Islet of Langerhans (tissue), 1 donor: Measurements from ENCODE around the gene CALD1.
"Not testable (repeated sequence)": the region's sequence is repeated elsewhere in the genome, so short reads cannot be mapped to it uniquely, and the experiment has no call there.

Experiments used
- FAIRE-seq: peaks from one replicate; lab custom pipeline; 2011; peaks lifted over from hg19 to GRCh38; lab: Jason Lieb, UNC

CALD1 gene

GRCh38 chr7:134954197-134955082 lies 175.0 kb downstream of the CALD1 start:
- peak; percentile 97 for FAIRE-seq

DNA sequence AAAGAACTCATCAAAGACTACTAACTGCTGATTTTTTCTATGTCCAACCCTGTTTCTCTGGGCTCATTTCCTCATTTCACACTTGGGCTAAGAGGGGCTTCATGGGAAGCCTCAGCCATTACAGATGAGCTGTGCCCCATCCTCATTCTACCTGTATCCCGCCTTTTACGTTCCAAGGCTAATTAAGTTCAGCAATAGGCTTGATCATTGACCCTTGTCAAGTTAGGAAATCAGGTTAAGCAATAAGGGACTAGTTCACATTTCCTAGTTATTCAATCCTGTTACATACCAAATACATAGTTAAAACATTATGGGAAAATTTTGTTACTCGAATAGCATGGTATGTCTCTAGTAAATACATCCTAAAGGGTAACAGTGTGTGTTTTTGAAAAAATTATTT lies 177.6 kb downstream of the CALD1 start:
- peak; percentile 74 for FAIRE-seq

GRCh38 chr7:134959810-134960209 lies 180.4 kb downstream of the CALD1 start:
- no peak for FAIRE-seq

GRCh38 chr7:134962270-134962780 lies 182.9 kb downstream of the CALD1 start:
- no peak for FAIRE-seq

DNA sequence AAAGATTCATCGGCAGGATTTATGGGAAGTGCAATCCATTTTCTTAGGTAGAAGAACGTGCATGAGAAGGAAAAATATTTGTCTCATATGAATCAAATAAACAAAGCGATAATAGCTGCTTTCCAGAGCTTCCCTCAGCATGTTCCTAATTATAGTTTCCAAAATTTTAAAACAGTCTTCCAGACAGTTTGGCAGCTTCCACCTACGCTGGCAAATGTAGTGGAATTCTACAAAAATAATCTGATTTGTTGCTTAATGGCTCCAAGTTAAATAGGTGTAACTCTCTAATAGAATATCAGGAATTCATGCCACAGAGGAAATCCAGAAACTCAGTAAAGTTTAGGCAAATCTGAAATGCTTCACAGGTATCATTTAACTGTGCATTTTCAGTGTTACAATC lies 183.6 kb downstream of the CALD1 start:
- no peak for FAIRE-seq

GRCh38 chr7:134966691-134967090 lies 187.3 kb downstream of the CALD1 start:
- no peak for FAIRE-seq

GRCh38 chr7:134968110-134968509 lies 188.7 kb downstream of the CALD1 start:
- no peak for FAIRE-seq

DNA sequence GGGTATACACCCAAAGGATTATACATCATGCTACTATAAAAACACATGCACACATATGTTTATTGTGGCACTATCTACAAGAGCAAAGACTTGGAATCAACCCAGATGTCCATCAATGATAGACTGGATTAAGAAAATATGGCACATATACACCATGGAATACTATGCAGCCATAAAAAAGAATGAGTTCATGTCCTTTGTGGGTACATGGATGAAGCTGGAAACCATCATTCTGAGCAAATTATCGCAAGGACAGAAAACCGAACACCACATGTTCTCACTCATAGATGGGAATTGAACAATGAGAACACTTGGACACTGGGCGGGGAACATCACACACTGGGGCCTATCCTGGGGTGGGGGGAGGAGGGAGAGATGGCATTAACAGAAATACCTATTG lies 202.2 kb downstream of the CALD1 start:
- not testable (repeated sequence) for FAIRE-seq

- peak; percentile 38 for FAIRE-seq
Observed at GRCh38 chr7:134985894-134986362, 206.5 kb downstream of the CALD1 start.

GRCh38 chr7:134986363-134987251 lies 207.2 kb downstream of the CALD1 start, which contains the start of gene AGBL3:
Gene AGBL3 (plus strand): TSS chr7:134986508. CDS start chr7:134987934, 1,426 bp downstream.
- FAIRE-seq, result peak; percentile 97

DNA sequence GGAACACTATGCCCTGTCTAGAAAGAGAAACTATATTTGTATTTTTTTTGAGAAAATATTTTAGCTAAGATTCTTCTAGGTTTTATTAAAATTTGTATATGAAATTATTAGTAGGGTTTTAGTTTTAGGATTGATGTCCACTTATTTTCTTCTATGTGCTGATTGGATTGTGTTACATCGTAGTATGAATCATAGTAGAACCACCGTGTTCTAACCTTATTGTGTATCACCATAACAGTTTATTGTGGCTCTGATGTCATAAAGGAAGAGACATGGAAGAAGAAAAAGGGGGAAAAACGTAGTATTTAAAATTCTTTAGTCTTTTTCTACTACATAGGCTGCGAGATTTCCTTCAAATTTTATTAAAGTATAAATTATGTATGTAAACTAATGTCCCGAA lies 208.7 kb downstream of the CALD1 start:
- peak; percentile 51 for FAIRE-seq

DNA sequence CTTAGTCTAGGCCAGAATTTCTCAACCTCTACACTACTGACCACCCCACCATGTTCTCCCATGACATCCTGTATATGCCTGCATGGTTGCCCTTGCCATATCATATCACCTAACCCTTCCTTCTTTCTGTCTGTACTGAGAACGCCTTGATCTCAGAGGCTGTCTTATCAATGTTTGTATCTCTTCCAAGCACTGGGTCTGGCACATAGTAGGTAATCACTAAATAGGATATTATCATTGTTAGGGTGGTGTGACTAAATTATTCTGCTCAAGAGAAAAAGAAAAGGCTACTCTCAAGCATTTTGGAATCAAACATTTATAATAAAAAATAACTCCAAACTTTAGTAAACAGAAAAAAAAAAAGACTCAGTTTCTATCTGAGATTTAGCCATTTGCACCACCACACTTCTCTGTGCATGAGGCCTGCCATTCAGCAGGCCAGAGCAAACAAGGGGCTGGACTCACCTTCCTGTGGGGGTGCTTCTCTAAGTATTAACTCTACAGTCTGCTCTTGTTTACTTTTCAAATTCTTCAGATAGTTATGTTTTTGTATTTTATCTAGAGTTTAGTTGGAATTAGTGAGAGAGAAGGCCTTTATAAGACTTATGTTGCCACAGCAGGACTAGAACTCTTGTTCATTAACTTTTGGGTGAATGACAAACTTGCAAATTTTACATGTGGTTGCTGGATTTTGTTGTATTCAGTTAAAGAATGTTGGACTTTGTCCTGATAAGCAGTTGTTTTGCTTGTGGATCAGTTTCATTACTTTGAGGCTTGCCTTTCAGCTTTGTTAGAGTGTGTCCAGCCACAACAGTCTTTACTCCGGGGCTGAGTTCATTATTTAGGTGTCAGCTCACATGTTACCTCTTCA lies 212.3 kb downstream of the CALD1 start:
- no peak for FAIRE-seq

DNA sequence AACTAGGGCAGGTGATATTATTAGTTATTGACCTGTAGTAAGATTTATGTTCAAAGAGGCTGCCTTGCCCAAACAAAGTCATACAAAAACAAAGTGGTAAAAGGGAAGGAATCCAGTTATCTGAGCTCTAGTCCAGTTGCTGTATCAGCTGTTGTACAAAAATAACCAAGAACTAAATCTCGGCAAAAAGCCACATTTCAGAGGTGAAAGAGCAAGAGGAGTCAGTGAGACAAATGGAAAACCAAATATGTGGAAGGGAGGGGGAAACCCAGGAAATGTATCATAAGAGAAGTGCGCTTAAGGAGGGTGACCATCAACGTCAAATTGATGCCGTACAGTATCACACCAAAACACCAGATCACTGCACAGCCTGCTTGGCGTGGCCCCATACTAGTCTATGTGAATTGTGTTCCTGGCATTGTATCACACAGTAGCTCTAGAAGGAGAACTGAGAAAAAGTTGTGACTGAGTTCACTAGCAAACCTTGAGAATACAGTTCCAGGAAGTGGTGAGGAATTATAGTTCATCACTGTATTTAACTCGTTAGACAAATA lies 213.3 kb downstream of the CALD1 start:
- peak; percentile 45 for FAIRE-seq

GRCh38 chr7:134993877-134994456 lies 214.5 kb downstream of the CALD1 start:
- no peak for FAIRE-seq

DNA sequence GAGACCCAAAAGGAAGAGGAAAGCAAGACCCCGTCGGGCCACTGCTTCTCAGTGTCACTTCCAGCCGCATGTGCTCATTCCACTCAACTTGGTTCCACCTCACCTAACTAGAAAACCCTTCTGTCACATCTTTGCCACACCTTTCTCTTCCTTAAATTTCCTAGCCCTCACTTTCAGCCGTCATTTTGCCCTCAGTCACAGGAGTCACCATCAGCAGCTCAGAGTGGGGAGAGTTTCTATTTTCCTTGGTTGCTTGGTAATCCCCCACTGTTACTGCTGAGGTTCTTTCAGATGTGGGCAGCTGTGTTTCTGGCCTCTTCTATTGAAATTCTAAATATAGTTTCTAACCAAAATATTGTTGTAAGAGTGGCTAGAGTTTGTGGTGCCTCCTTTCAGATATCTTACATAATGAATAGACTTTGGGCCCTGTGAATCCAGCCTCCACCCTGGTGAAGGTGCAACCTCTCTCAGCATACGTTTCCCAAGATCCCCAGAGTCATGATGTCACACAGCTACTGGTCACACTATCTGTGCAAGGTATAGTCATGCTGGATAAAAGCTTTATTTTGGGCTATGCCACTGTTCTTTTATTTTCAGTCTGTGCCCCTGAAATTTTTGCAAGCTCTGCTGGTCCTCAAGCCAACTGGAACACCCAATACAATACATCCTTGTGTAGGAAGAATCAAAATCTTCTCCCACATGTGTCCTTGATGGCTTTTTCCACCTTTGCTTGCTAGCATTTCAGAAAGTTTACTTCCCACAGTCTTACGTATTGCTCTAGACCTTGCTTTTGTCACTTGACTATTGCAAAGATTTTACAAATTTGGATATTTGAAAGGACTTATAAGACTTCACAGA lies 216.0 kb downstream of the CALD1 start:
- FAIRE-seq, result no peak

DNA sequence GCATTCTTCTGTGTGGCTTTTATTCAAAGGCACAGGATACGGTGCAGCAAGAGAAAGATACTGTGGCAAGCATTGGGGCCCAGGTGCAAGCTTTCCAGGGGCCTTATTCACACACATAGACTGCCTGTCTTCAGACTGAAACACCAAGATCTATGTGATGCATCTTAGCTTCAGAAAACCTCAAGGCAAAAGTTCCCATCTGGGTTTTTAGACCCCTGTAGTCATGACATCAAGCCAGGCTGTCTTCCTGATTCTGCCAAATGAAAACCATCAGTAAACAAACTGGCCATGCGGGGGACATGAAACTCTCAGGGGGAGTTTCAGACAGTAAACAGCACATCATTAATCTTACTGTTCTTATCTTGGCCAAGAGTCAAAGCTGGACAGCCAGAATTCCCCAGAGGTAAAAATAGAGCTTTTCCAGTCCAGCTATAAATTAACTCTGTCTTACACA lies 216.7 kb downstream of the CALD1 start:
- FAIRE-seq, result no peak

DNA sequence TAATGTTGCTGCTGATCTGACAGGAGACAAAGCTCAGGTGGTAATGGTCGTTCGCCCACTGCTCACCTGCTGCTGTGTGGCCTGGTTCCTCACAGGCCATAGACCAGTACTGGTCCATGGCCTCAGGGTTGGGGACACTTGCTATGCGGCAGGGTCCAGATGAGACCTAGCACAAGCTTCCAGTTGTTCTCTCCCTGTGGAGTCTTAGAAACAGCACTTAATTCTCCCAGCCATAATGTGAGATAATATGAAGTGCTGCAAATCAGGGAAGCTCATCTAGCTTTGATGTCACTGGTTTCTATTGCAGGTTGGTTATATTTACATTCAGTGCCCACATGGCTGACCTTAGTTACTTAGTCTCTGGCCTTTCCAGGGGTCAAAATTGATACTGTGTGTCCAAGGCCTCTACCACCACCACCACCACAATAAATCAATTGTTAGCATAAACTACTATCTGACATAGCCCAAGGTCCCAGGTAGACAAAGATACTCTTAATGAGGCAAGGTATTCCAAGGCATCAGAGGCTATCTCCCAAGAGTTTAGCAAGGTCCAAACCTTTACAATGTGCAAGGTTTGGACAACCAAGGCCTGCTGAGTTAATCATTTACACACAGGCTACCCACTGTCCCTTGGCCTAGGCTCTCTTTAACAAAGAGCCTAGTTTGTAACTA lies 217.9 kb downstream of the CALD1 start:
- no peak for FAIRE-seq

- no peak for FAIRE-seq
Observed at GRCh38 chr7:134999136-134999535, 219.7 kb downstream of the CALD1 start.
